K562 (cell line): ENCODE measurements around the gene SLC17A2. TPM values are rescaled to one million over a fixed set of nuclear protein-coding genes. Genes with fewer than 3 reads are reported as not detected.

Experiments used
- ATAC-seq: fragments of 200-7000 bp; cut with Tn5 transposase; 3 replicates; pipeline ENCODE4 v1.9.1; 2020; ENCODE audit warnings: moderate library complexity
- BruUV-seq: library from RNA; stranded (reverse); fragments of 400-500 nt; replicated peaks from 2 replicates; lab custom pipeline; 2021; lab: Mats Ljungman, UMichigan
- CTCF ChIA-PET: fragments of 300-600 bp; formaldehyde crosslinking; extraction: SDS; loops from one replicate; lab custom pipeline; 2021; ENCODE audit warnings: low intra/inter-chr PET ratio; lab: Yijun Ruan, JAX
- POLR2A ChIA-PET: fragments of 300-600, 350-650 bp; sonication (Branson Sonifier 250); formaldehyde crosslinking; extraction: SDS; loops from one replicate; lab custom pipeline; 2021; ENCODE audit warnings: antibody characterized with exemption, inconsistent platforms; lab: Yijun Ruan, JAX
- DNase-seq, 4 experiments: peaks; one replicate each; pipeline versions ENCODE4 v3.0.0 to v3.0.0-alpha.2; 2011 to 2018; ENCODE audit warnings: low spot score in 3 of 4, mixed read lengths in 3 of 4; ENCODE audit errors: extremely low read depth in 1 of 4
- FAIRE-seq: peaks from 2 replicates; lab custom pipeline; 2011; peaks lifted over from hg19 to GRCh38; lab: Jason Lieb, UNC
- H2AFZ ChIP-seq: 2 replicates; pipeline ENCODE4 v1.6.0; 2011; ENCODE audit warnings: low read depth, low read length, control low read depth, inconsistent platforms
- H3K27ac ChIP-seq: fragments of 200-600 bp; 3 replicates; pipeline ENCODE4 v1.8.0; 2011; ENCODE audit warnings: low read depth, mild to moderate bottlenecking, control low read depth, inconsistent platforms, low read length, moderate library complexity, mixed read lengths; ENCODE audit errors: extremely low read depth
- H3K27me3 ChIP-seq, 2 experiments: fragments of 300-600 bp in 1 of 2; 2 replicates in 1 of 2; 3 replicates in 1 of 2; pipeline versions ENCODE4 v1.6.0 to v1.8.0; 2011; ENCODE audit warnings: inconsistent platforms in 2 of 2, low read length in 2 of 2, mild to moderate bottlenecking in 1 of 2, mixed read lengths in 1 of 2, moderate library complexity in 1 of 2; ENCODE audit not compliant: control insufficient read depth in 2 of 2, insufficient read depth in 2 of 2
- H3K36me3 ChIP-seq: fragments of 300-600 bp; 3 replicates; pipeline ENCODE4 v1.8.0; 2011; ENCODE audit warnings: mild to moderate bottlenecking, low read length, inconsistent platforms; ENCODE audit not compliant: control insufficient read depth, insufficient read depth
- H3K4me1 ChIP-seq, 2 experiments: fragments of 200-600 bp in 1 of 2; replicated peaks in 1 of 2; 2 replicates in 1 of 2; 3 replicates in 1 of 2; pipeline versions ENCODE4 v1.5.1 to v1.8.0; 2011; ENCODE audit warnings: inconsistent platforms in 2 of 2, low read length in 2 of 2, mild to moderate bottlenecking in 1 of 2, mixed read lengths in 1 of 2, moderate library complexity in 1 of 2; ENCODE audit not compliant: control insufficient read depth in 2 of 2, insufficient read depth in 2 of 2
- H3K4me2 ChIP-seq: 2 replicates; pipeline ENCODE4 v1.6.1; 2011; ENCODE audit warnings: low read length, control low read depth, inconsistent platforms, mixed read lengths; ENCODE audit not compliant: insufficient read depth
- H3K4me3 ChIP-seq: fragments of 200-600 bp; sonication (generic), shearing (Covaris generic); 2 replicates; pipeline ENCODE4 v1.5.1; 2016; ENCODE audit warnings: control low read depth, inconsistent platforms
- H3K79me2 ChIP-seq: fragments of 200-600 bp; 3 replicates; pipeline ENCODE4 v1.8.0; 2011; ENCODE audit warnings: low read length, inconsistent platforms; ENCODE audit not compliant: control insufficient read depth, insufficient read depth
- H3K9ac ChIP-seq, 2 experiments: 2 replicates each; pipeline versions ENCODE4 v1.6.0 to v1.6.1; 2011; ENCODE audit warnings: low read depth in 2 of 2, low read length in 2 of 2, control low read depth in 1 of 2, inconsistent platforms in 1 of 2, mild to moderate bottlenecking in 1 of 2, mixed read lengths in 1 of 2; ENCODE audit not compliant: insufficient read depth in 1 of 2
- H3K9me1 ChIP-seq: one replicate; pipeline ENCODE4 v1.6.0; 2011; ENCODE audit warnings: inconsistent platforms, mild to moderate bottlenecking, low read length, moderate library complexity; ENCODE audit not compliant: control insufficient read depth, insufficient read depth
- H3K9me3 ChIP-seq: replicated peaks from 2 replicates; pipeline ENCODE4 v1.5.1; 2011; ENCODE audit warnings: low read depth, low read length, inconsistent platforms; ENCODE audit not compliant: control insufficient read depth, insufficient read depth
- H4K20me1 ChIP-seq: replicated peaks from 2 replicates; pipeline ENCODE4 v1.6.1; 2011; ENCODE audit warnings: low read length, inconsistent platforms, mixed read lengths; ENCODE audit not compliant: control insufficient read depth, insufficient read depth
- CBFA2T3 ChIP-seq: fragments of 450-650 bp; IDR thresholded peaks from 2 replicates; pipeline ENCODE4 v1.6.1; 2017
- CBX8 ChIP-seq: fragments of 200-600 bp; sonication (generic); IDR thresholded peaks from 2 replicates; pipeline ENCODE4 v1.6.1; 2012; ENCODE audit warnings: borderline replicate concordance, mixed run types, low read depth, mild to moderate bottlenecking, moderate library complexity, mixed read lengths, low read length, control low read depth, inconsistent platforms; ENCODE audit not compliant: poor library complexity, severe bottlenecking; ENCODE audit errors: extremely low read depth
- FUS ChIP-seq: fragments of 200-400 bp; formaldehyde crosslinking; optimal IDR thresholded peaks from 2 replicates; pipeline ENCODE3; 2017; ENCODE audit warnings: low read depth, low read length
- MED1 ChIP-seq: sonication (generic); formaldehyde crosslinking; IDR thresholded peaks from 2 replicates; pipeline ENCODE4 v1.8.1; 2023; ENCODE audit warnings: missing genetic modification reagents, borderline replicate concordance
- MEF2A ChIP-seq: IDR thresholded peaks from 2 replicates; pipeline ENCODE4 v1.6.1; 2011; ENCODE audit warnings: low read depth, mild to moderate bottlenecking, low read length, moderate library complexity; ENCODE audit not compliant: control insufficient read depth
- MTA3 ChIP-seq: fragments of 450-650 bp; formaldehyde crosslinking; IDR thresholded peaks from 2 replicates; pipeline ENCODE4 v1.6.1; 2017; ENCODE audit warnings: mild to moderate bottlenecking, borderline replicate concordance
- NFATC3 ChIP-seq: fragments of 450-650 bp; IDR thresholded peaks from 2 replicates; pipeline ENCODE4 v1.6.1; 2017; ENCODE audit warnings: mild to moderate bottlenecking
- NFE2 ChIP-seq: IDR thresholded peaks from 2 replicates; pipeline ENCODE4 v1.6.1; 2014; ENCODE audit warnings: antibody characterized with exemption, low read depth
- NFIX ChIP-seq: fragments of 250-450 bp; sonication (Bioruptor Pico); IDR thresholded peaks from 2 replicates; pipeline ENCODE4 v1.4.0; 2020; ENCODE audit warnings: low read depth, mild to moderate bottlenecking, moderate library complexity
- NONO ChIP-seq, 2 experiments: fragments of 200-400 bp in 1 of 2; fragments of 450-650 bp in 1 of 2; formaldehyde crosslinking in 1 of 2; IDR thresholded peaks; 2 replicates each; pipeline ENCODE4 v1.6.1; 2017; ENCODE audit warnings: low read depth in 2 of 2, mild to moderate bottlenecking in 2 of 2, moderate library complexity in 2 of 2, low read length in 1 of 2
- PHB2 ChIP-seq: fragments of 450-650 bp; IDR thresholded peaks from 2 replicates; pipeline ENCODE4 v1.6.1; 2017; ENCODE audit warnings: low read depth
- RBM17 ChIP-seq: fragments of 200-400 bp; formaldehyde crosslinking; IDR thresholded peaks from 2 replicates; pipeline ENCODE4 v1.6.1; 2017; ENCODE audit warnings: low read depth, mild to moderate bottlenecking, low read length, borderline replicate concordance
- SAP30 ChIP-seq: fragments of 200-600 bp; sonication (generic); IDR thresholded peaks from 2 replicates; pipeline ENCODE4 v1.6.1; 2012; ENCODE audit warnings: borderline replicate concordance, low read depth, mild to moderate bottlenecking, moderate library complexity, low read length, control low read depth, inconsistent platforms; ENCODE audit not compliant: insufficient read depth, poor library complexity, severe bottlenecking
- ZBTB5 ChIP-seq: fragments of 450-650 bp; IDR thresholded peaks from 2 replicates; pipeline ENCODE4 v1.6.1; 2017; ENCODE audit warnings: antibody characterized with exemption
- ZNF347 ChIP-seq: fragments of 450-650 bp; formaldehyde crosslinking; IDR thresholded peaks from 2 replicates; pipeline ENCODE4 v1.4.0; 2020; ENCODE audit warnings: low read depth, mild to moderate bottlenecking, moderate library complexity
- ZNF445 ChIP-seq: fragments of 250-450 bp; sonication (Bioruptor Pico); IDR thresholded peaks from 2 replicates; pipeline ENCODE4 v1.4.0; 2020; ENCODE audit warnings: low read depth, mild to moderate bottlenecking, moderate library complexity
- ZNF778 ChIP-seq: fragments of 450-650 bp; formaldehyde crosslinking; IDR thresholded peaks from 2 replicates; pipeline ENCODE4 v1.4.0; 2020; ENCODE audit warnings: mild to moderate bottlenecking, moderate library complexity
- WGBS: fragments of 100-300 bp; shearing (Covaris generic); methylation state at CpG from one replicate; pipeline ENCODE4 v1.1.6; 2016; ENCODE audit warnings: low coverage, mixed read lengths; ENCODE audit not compliant: insufficient coverage; ENCODE audit errors: missing lambda C conversion rate; 5-methylcytosine and 5-hydroxymethylcytosine counted together
- in situ Hi-C: fragments of 300-500 bp; cut with MboI; formaldehyde crosslinking; loops from 4 replicates; pipeline ENCODE4 v1.15.0; 2018; ENCODE audit warnings: inconsistent platforms, mixed read lengths
- intact Hi-C: fragments of 100-400 bp; cut with micrococcal nuclease; formaldehyde crosslinking; loops from 2 replicates; pipeline ENCODE4 v1.14.2; 2022
- polyA plus RNA-seq, 8 experiments: library from polyadenylated mRNA; depleted of rRNA in 4 of 8; stranded (reverse) in 5 of 8; unstranded in 3 of 8; fragments of >200 nt; fragmentation: Nextera tagmentation in 2 of 8; fragmentation: Illumina TruSeq in 1 of 8; extraction: Ambion mirVana in 2 of 8; extraction: Trizol in 1 of 8; gene quantifications; 2 replicates each; pipeline versions ENCODE4 v1.2.1 to v1.2.3, GENCODE V29; 2011 to 2014; ENCODE audit warnings: inconsistent platforms in 1 of 8, missing spikeins in 1 of 8
- total RNA-seq, 7 experiments: library from RNA; depleted of rRNA in 6 of 7; stranded (reverse); fragments of >200 nt in 6 of 7; fragmentation: Illumina TruSeq in 2 of 7; extraction: Trizol in 2 of 7; gene quantifications; 2 replicates each; pipeline versions ENCODE4 v1.2.1 to v1.2.3, GENCODE V29; 2011 to 2021; ENCODE audit warnings: low replicate concordance in 1 of 7

SLC17A2 gene
- total and polyA plus RNA-seq, 9 of the 15 experiments (the other 6 are each of a cell fraction or from before 2014, with no cell fraction given): not detected

- no peak overlapping the region for H3K4me2 ChIP-seq
- no peaks in the 10 kb centered on the region for H3K9me3 ChIP-seq
- no peak for DNase-seq
- no peak for TF ChIP-seq NFIX (CRISPR knock-in tag)
- no peak for TF ChIP-seq MED1 (CRISPR knock-in tag)
- TF ChIP-seq FUS: no peak
- TF ChIP-seq MEF2A: no peak
- TF ChIP-seq ZNF347 (CRISPR knock-in tag): no peak
- no peak for TF ChIP-seq ZNF445 (CRISPR knock-in tag)
- TF ChIP-seq PHB2: no peak
- no peak for TF ChIP-seq RBM17
- no peak for TF ChIP-seq NONO (IDR thresholded peaks at IDR 0.05; ENCODE audit: low read depth in 2 of 2, low read length in 1 of 2)
- no peak for TF ChIP-seq ZNF778
- TF ChIP-seq NFE2: no peak
- no peak for TF ChIP-seq CBFA2T3
- TF ChIP-seq CBX8: no peak
- no peak for TF ChIP-seq ZBTB5
- TF ChIP-seq MTA3: no peak
- no peak for TF ChIP-seq NFATC3
- TF ChIP-seq SAP30: no peak
- H2AFZ ChIP-seq: no peak overlapping the region
- ChIA-PET POLR2A (interaction anchor here (0.5 to 1.5 kb wide), 4 partner anchors 9 to 264 kb away, joined by 3 to 5 read pairs (median 4); no protein-coding TSS in a partner anchor), CTCF (no interaction called here)
- no peaks in the 10 kb centered on the region; a peak in 1 of 5 replicates for H3K4me1 ChIP-seq
- no peak overlapping the region for H3K4me3 ChIP-seq
- FAIRE-seq: no peak
- H3K9me1 ChIP-seq: peaks cover 2% of the 10 kb centered on the region
- peaks cover 0 to 3% of the 10 kb centered on the region in 2 experiments; a peak in 2 of 5 replicates for H3K27me3 ChIP-seq
- intact Hi-C loops: no loop called here
- H3K79me2 ChIP-seq: no peaks in the 10 kb centered on the region
- no peak for ATAC-seq
- no TSS peak for BruUV-seq
- 11% methylated on average over 2 of the region's 2 CpGs for WGBS
- H3K36me3 ChIP-seq: no peaks in the 10 kb centered on the region
- in situ Hi-C loops: no loop called here
- H3K9ac ChIP-seq: no peak overlapping the region
- no peak overlapping the region for H3K27ac ChIP-seq
- H4K20me1 ChIP-seq: no peaks in the 10 kb centered on the region
Measured at GRCh38 chr6:25899580-25900408, 30.7 kb downstream of the SLC17A2 start.
